GM12874 (cell line): Measurements from ENCODE around the gene COL5A3.

ENCODE experiments used
- TF ChIP-seq, protein P1 (sequence below): IDR thresholded peaks from 2 replicates; pipeline ENCODE4 v1.5.1; 2011; ENCODE audit warnings: low read depth, mild to moderate bottlenecking, control low read depth, low read length, moderate library complexity; ENCODE audit not compliant: insufficient read depth

The COL5A3 gene

DNA sequence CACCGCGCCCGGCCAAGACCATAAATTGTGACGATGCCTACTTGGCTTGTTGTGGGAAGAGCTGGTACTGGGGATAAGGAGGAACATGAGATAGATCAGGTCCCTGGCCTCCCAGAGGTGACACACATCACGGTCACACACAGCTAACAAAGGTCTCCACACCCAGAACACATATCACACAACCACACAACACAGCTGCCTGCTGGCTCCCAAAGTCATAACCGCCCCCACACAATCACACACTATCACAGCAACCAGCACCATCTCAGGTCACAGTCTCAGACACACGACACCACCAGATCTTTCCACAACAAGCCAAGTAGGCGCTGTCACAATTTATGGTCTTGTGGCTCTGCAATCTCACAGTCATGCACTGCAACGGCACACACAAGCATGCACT lies 5.7 kb downstream of the COL5A3 start:
- TF ChIP-seq, protein P1, sequence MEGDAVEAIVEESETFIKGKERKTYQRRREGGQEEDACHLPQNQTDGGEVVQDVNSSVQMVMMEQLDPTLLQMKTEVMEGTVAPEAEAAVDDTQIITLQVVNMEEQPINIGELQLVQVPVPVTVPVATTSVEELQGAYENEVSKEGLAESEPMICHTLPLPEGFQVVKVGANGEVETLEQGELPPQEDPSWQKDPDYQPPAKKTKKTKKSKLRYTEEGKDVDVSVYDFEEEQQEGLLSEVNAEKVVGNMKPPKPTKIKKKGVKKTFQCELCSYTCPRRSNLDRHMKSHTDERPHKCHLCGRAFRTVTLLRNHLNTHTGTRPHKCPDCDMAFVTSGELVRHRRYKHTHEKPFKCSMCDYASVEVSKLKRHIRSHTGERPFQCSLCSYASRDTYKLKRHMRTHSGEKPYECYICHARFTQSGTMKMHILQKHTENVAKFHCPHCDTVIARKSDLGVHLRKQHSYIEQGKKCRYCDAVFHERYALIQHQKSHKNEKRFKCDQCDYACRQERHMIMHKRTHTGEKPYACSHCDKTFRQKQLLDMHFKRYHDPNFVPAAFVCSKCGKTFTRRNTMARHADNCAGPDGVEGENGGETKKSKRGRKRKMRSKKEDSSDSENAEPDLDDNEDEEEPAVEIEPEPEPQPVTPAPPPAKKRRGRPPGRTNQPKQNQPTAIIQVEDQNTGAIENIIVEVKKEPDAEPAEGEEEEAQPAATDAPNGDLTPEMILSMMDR = no peak

DNA sequence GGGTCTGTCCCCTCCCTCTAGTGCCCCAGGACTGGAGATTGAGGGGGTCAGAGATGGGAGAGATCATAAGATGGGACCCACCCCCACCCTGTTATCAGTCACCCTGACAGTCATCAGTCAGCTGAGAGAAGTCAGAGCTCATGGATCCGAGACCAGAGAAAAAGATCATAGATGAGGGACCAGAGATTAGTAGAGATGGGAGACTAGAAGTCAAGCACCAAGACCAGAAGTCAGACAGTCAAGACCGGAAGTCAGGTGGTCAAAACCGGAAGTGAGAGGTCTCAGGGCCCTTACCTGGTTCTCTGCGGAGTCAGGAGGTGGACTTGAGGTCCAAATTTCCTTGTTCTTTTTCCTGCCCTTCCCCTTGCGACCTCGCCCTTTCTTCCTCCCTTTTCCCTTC lies 7.0 kb downstream of the COL5A3 start:
- TF ChIP-seq, protein P1 = no peak

DNA sequence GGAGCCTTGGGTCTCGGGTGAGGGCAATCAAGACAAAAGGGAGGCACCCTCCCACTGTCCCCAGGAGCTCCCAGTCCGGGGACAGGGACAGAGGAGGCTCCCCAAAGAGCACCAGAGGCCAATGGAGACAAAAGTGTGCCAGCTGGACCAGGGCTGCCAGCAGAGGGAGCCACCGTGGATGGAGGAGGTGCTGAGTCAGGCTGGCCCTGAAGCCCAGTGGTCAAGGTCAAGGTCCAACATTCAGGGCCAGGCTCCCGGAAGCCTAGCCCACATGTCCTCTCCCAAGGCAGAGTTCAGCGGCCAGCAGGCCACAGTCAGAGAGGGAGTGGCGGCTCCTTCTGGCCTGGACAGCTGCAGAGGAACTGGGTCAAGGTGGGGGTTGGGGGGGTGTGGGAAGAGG lies 8.4 kb downstream of the COL5A3 start:
- TF ChIP-seq, protein P1 = peak; percentile 55; the same call in 1 of the 2 replicates

DNA sequence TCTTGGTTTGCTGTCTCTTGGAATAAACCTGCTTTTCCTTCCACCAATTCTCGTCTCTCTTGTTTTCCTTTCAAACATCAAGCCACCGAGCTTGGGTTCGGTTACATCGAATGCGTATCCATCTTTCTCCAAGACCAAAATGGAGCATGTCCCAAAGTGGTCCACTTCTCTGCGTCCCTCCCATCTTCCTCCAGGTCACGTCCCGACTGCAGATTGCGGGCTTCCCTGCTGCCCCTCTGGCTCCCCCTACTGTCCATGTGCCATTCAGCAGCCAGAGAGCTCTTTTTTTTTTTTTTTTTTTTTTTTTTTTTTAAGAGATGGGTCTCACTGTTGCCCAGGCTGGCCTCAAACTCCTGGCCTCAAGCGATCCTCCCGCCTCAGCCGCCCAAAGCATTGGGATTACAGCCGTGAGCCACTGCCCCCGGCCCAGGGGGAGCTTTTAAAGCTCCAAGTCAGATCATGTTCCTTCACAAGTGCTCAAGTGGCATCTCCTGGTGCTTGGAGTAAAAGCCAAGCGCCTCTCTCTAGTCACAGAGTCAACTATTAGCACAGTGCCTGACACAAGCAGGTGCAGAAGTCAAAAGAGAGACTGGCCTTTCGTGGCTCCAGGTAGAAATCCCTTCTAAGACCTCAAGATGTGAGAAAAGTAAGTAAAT lies 10.0 kb downstream of the COL5A3 start:
- TF ChIP-seq, protein P1 = peak; percentile 85

DNA sequence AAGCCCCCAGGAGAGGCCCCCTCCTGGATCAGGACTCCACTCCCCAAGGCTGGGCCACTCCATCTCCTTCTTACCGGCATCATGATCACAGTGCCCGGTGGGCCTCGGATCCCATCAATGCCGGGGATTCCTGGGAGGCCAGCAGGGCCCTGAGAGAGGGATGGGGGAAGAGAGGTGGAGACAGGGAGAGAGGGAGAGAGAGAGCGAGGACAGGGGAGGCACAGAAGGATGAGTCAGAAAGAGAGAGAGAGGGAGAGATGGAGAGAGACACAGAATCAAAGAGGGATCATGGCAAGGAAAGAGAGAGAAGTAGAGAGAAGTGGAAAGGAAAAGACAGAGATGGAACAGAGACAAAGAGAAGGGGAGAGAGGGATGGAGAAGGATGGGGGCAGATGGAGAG lies 13.8 kb downstream of the COL5A3 start:
- TF ChIP-seq, protein P1 = no peak

DNA sequence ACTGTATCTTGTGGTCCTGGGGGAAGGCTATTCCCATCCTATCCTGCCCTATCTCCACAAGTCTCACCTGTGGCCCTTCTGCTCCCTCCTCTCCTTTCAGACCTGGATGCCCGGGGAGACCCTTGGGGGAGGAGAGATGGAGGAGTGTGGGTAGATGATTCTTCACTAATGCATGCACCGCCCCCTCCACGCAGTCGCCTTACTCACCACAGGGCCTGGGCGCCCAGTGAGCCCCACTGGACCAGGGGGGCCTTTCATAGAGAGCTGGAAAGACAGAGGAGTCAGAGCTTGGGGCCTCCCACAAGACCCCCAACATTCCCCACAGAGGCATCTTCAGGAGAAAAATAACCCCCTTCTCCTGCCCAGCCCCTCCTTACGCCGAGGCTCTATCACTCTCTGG lies 14.3 kb downstream of the COL5A3 start:
- TF ChIP-seq, protein P1 = no peak

DNA sequence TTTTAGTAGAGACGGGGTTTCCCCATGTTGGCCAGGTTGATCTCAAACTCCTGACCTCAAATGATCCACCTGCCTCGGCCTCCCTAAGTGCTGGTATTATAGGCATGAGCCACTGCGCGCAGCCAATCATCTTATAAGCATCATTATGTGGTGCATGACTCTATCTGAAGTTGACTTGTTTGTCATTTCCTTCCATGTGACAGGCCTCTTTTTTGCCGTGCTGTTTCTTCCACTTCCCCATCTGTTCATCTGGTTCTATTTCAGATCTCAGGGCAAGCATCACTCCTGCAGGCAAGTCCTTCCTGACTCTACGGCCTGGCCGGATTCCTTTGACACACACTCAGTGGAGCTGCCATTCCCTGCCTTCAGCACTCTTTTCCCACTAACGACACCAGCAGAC lies 15.2 kb downstream of the COL5A3 start:
- TF ChIP-seq, protein P1 = no peak
